GM23338 (cell line): ENCODE results near the gene ENOPH1. TPM values are rescaled to one million over a fixed set of nuclear protein-coding genes. Genes with fewer than 3 reads are reported as not detected.

Source experiments
- ATAC-seq: fragments of 200-7000 bp; cut with Tn5 transposase; 3 replicates; pipeline ENCODE4 v1.9.1; 2020
- DNase-seq: peaks from one replicate; pipeline ENCODE4 v3.0.0-alpha.2; 2015; ENCODE audit warnings: low spot score
- H2AFZ ChIP-seq: fragments of 200-600 bp; sonication (generic); 2 replicates; pipeline ENCODE4 v1.8.0; 2016; ENCODE audit warnings: antibody characterized with exemption, mild to moderate bottlenecking, moderate library complexity
- H3F3A ChIP-seq: fragments of 200-600 bp; sonication (generic); replicated peaks from 2 replicates; pipeline ENCODE4 v1.8.0; 2017; ENCODE audit warnings: antibody characterized with exemption, mixed run types, low read depth
- H3K27ac ChIP-seq: fragments of 200-600 bp; sonication (generic); 2 replicates; pipeline ENCODE4 v1.6.1; 2016; ENCODE audit warnings: low read depth
- H3K27me3 ChIP-seq: fragments of 200-600 bp; sonication (generic); 2 replicates; pipeline ENCODE4 v1.8.0; 2016; ENCODE audit warnings: mild to moderate bottlenecking, mixed run types, moderate library complexity; ENCODE audit not compliant: insufficient read depth
- H3K36me3 ChIP-seq: fragments of 200-600 bp; sonication (generic); 2 replicates; pipeline ENCODE4 v1.8.0; 2016; ENCODE audit warnings: mild to moderate bottlenecking; ENCODE audit not compliant: insufficient read depth
- H3K4me1 ChIP-seq: fragments of 200-600 bp; sonication (generic); 2 replicates; pipeline ENCODE4 v1.8.0; 2016; ENCODE audit warnings: mild to moderate bottlenecking, moderate library complexity; ENCODE audit not compliant: insufficient read depth
- H3K4me2 ChIP-seq: fragments of 200-600 bp; sonication (generic); 2 replicates; pipeline ENCODE4 v1.7.1; 2017; ENCODE audit warnings: mixed run types
- H3K4me3 ChIP-seq: fragments of 200-600 bp; sonication (generic); 2 replicates; pipeline ENCODE4 v1.6.1; 2016; ENCODE audit warnings: mixed run types
- H3K79me2 ChIP-seq: fragments of 200-600 bp; sonication (generic); replicated peaks from 2 replicates; pipeline ENCODE4 v1.8.0; 2017; ENCODE audit warnings: mild to moderate bottlenecking; ENCODE audit not compliant: insufficient read depth
- H3K9me2 ChIP-seq: fragments of 200-600 bp; sonication (generic); 2 replicates; pipeline ENCODE4 v1.8.0; 2017; ENCODE audit not compliant: insufficient read depth
- H4K20me1 ChIP-seq: fragments of 200-600 bp; sonication (generic); replicated peaks from 2 replicates; pipeline ENCODE4 v1.8.0; 2017; ENCODE audit warnings: mild to moderate bottlenecking; ENCODE audit not compliant: insufficient read depth
- H3K27ac Mint-ChIP-seq: 2 replicates; pipeline ENCODE4 v1.8.0; 2020; ENCODE audit warnings: inconsistent platforms, mild to moderate bottlenecking, moderate library complexity, mixed read lengths
- H3K27me3 Mint-ChIP-seq: 3 replicates; pipeline ENCODE4 v1.8.0; 2022; ENCODE audit warnings: low read depth, mild to moderate bottlenecking, moderate library complexity, mixed read lengths, inconsistent platforms; ENCODE audit not compliant: insufficient read depth, poor library complexity
- H3K36me3 Mint-ChIP-seq: 3 replicates; pipeline ENCODE4 v1.8.0; 2021; ENCODE audit warnings: low read depth, mild to moderate bottlenecking, inconsistent platforms, moderate library complexity, mixed read lengths
- H3K4me1 Mint-ChIP-seq: 3 replicates; pipeline ENCODE4 v1.8.0; 2020; ENCODE audit warnings: mild to moderate bottlenecking, inconsistent platforms, mixed read lengths
- H3K4me3 Mint-ChIP-seq: 3 replicates; pipeline ENCODE4 v1.8.0; 2021; ENCODE audit warnings: moderate library complexity, mild to moderate bottlenecking, inconsistent platforms, mixed read lengths
- H3K9me3 Mint-ChIP-seq: 3 replicates; pipeline ENCODE4 v1.8.0; 2020; ENCODE audit warnings: moderate library complexity, mild to moderate bottlenecking, inconsistent platforms, mixed read lengths
- CREB1 ChIP-seq: fragments of 250-450 bp; sonication (Bioruptor Pico); IDR thresholded peaks from 2 replicates; pipeline ENCODE4 v1.5.0; 2020; ENCODE audit warnings: low read depth, mild to moderate bottlenecking, moderate library complexity
- EZH2 ChIP-seq: fragments of 200-600 bp; sonication (generic); IDR thresholded peaks from one replicate; pipeline ENCODE4 v1.8.0; 2017; ENCODE audit warnings: antibody characterized with exemption, mild to moderate bottlenecking, low read depth; ENCODE audit not compliant: unreplicated experiment
- EZH2phosphoT487 ChIP-seq: fragments of 200-600 bp; sonication (generic); IDR thresholded peaks from one replicate; pipeline ENCODE4 v1.8.1; 2018; ENCODE audit warnings: antibody characterized with exemption; ENCODE audit not compliant: unreplicated experiment
- JUNB ChIP-seq: IDR thresholded peaks from one replicate; pipeline ENCODE4 v1.6.1; 2016; ENCODE audit warnings: antibody characterized with exemption; ENCODE audit not compliant: unreplicated experiment
- NANOG ChIP-seq: IDR thresholded peaks from 2 replicates; pipeline ENCODE4 v1.6.1; 2016; ENCODE audit warnings: antibody characterized with exemption, borderline replicate concordance
- POLR2AphosphoS5 ChIP-seq: IDR thresholded peaks from 2 replicates; pipeline ENCODE4 v1.6.1; 2016; ENCODE audit warnings: antibody characterized with exemption, low read depth
- STAT1 ChIP-seq: IDR thresholded peaks from one replicate; pipeline ENCODE4 v1.6.1; 2016; ENCODE audit warnings: antibody characterized with exemption; ENCODE audit not compliant: unreplicated experiment
- ZNF114 ChIP-seq: fragments of 250-450 bp; sonication (Bioruptor Pico); IDR thresholded peaks from 2 replicates; pipeline ENCODE4 v1.5.0; 2020; ENCODE audit warnings: mild to moderate bottlenecking, moderate library complexity
- ZNF331 ChIP-seq: fragments of 250-450 bp; sonication (Bioruptor Pico); IDR thresholded peaks from 2 replicates; pipeline ENCODE4 v1.5.0; 2020; ENCODE audit warnings: low read depth, mild to moderate bottlenecking, moderate library complexity
- polyA plus RNA-seq: library from polyadenylated mRNA; unstranded; fragments of >200 nt; fragmentation: Nextera tagmentation; extraction: Ambion mirVana; gene quantifications from 2 replicates; pipeline ENCODE4 v1.2.1, GENCODE V29; 2016
- total RNA-seq: library from RNA; depleted of rRNA; stranded (reverse); fragments of >200 nt; shearing (Covaris generic); gene quantifications from 2 replicates; pipeline ENCODE4 v1.2.3, GENCODE V29; 2014
- TF ChIP-seq, protein P1 (sequence below): IDR thresholded peaks from one replicate; pipeline ENCODE4 v1.6.1; 2018; ENCODE audit warnings: antibody characterized with exemption; ENCODE audit not compliant: unreplicated experiment
- TF ChIP-seq, protein P2 (sequence below): IDR thresholded peaks from 2 replicates; pipeline ENCODE4 v1.6.1; 2016; ENCODE audit warnings: antibody characterized with exemption
- TF ChIP-seq, protein P3 (sequence below): fragments of 250-450 bp; sonication (Bioruptor Pico); IDR thresholded peaks from 2 replicates; pipeline ENCODE4 v1.5.0; 2020; ENCODE audit warnings: mild to moderate bottlenecking, moderate library complexity

The ENOPH1 gene
- total and polyA plus RNA-seq, 2 experiments from 2014 or later: 105 to 146 TPM

DNA sequence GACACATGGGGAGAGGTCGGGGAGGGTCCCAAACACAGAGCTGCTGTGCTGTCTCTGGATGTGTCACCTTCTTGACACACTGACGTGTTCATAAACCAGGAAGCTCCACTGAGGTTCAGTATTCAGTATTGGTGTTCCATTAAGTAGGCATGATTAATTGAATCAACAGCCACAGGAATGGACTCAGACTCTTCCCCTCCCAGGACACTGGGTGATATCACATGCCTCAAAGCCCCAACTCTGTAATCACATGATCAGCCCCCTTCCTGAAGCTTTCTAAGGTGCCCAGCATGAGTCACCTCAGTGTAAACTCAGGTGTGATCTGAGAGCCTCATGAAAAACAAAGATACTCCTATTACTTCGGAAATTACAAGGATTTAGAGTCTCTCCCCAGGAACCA is 35.5 kb upstream of the ENOPH1 start:
- H3K4me3 ChIP-seq: no peak overlapping the region
- no peaks in the 10 kb centered on the region for H3K79me2 ChIP-seq
- no peaks in the 10 kb centered on the region for H3K36me3 ChIP-seq
- Mint-ChIP-seq H3K36me3 (no peaks in the 10 kb centered on the region), H3K4me3 (no peak overlapping the region), H3K27ac (no peak overlapping the region), H3K27me3 (peaks cover 4% of the 10 kb centered on the region), H3K4me1 (peaks cover 3% of the 10 kb centered on the region; the same call in 2 of the 3 replicates), H3K9me3 (no peaks in the 10 kb centered on the region)
- H2AFZ ChIP-seq: no peak overlapping the region
- TF ChIP-seq CREB1 (no peak), EZH2 (no peak), NANOG (no peak), ZNF114 (CRISPR knock-in tag) (no peak), JUNB (no peak), EZH2phosphoT487 (no peak), POLR2AphosphoS5 (no peak), STAT1 (no peak), ZNF331 (CRISPR knock-in tag) (no peak)
- TF ChIP-seq, protein P1, sequence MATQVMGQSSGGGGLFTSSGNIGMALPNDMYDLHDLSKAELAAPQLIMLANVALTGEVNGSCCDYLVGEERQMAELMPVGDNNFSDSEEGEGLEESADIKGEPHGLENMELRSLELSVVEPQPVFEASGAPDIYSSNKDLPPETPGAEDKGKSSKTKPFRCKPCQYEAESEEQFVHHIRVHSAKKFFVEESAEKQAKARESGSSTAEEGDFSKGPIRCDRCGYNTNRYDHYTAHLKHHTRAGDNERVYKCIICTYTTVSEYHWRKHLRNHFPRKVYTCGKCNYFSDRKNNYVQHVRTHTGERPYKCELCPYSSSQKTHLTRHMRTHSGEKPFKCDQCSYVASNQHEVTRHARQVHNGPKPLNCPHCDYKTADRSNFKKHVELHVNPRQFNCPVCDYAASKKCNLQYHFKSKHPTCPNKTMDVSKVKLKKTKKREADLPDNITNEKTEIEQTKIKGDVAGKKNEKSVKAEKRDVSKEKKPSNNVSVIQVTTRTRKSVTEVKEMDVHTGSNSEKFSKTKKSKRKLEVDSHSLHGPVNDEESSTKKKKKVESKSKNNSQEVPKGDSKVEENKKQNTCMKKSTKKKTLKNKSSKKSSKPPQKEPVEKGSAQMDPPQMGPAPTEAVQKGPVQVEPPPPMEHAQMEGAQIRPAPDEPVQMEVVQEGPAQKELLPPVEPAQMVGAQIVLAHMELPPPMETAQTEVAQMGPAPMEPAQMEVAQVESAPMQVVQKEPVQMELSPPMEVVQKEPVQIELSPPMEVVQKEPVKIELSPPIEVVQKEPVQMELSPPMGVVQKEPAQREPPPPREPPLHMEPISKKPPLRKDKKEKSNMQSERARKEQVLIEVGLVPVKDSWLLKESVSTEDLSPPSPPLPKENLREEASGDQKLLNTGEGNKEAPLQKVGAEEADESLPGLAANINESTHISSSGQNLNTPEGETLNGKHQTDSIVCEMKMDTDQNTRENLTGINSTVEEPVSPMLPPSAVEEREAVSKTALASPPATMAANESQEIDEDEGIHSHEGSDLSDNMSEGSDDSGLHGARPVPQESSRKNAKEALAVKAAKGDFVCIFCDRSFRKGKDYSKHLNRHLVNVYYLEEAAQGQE: no peak
- TF ChIP-seq, protein P2, sequence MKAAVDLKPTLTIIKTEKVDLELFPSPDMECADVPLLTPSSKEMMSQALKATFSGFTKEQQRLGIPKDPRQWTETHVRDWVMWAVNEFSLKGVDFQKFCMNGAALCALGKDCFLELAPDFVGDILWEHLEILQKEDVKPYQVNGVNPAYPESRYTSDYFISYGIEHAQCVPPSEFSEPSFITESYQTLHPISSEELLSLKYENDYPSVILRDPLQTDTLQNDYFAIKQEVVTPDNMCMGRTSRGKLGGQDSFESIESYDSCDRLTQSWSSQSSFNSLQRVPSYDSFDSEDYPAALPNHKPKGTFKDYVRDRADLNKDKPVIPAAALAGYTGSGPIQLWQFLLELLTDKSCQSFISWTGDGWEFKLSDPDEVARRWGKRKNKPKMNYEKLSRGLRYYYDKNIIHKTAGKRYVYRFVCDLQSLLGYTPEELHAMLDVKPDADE: no peak
- TF ChIP-seq, protein P3, sequence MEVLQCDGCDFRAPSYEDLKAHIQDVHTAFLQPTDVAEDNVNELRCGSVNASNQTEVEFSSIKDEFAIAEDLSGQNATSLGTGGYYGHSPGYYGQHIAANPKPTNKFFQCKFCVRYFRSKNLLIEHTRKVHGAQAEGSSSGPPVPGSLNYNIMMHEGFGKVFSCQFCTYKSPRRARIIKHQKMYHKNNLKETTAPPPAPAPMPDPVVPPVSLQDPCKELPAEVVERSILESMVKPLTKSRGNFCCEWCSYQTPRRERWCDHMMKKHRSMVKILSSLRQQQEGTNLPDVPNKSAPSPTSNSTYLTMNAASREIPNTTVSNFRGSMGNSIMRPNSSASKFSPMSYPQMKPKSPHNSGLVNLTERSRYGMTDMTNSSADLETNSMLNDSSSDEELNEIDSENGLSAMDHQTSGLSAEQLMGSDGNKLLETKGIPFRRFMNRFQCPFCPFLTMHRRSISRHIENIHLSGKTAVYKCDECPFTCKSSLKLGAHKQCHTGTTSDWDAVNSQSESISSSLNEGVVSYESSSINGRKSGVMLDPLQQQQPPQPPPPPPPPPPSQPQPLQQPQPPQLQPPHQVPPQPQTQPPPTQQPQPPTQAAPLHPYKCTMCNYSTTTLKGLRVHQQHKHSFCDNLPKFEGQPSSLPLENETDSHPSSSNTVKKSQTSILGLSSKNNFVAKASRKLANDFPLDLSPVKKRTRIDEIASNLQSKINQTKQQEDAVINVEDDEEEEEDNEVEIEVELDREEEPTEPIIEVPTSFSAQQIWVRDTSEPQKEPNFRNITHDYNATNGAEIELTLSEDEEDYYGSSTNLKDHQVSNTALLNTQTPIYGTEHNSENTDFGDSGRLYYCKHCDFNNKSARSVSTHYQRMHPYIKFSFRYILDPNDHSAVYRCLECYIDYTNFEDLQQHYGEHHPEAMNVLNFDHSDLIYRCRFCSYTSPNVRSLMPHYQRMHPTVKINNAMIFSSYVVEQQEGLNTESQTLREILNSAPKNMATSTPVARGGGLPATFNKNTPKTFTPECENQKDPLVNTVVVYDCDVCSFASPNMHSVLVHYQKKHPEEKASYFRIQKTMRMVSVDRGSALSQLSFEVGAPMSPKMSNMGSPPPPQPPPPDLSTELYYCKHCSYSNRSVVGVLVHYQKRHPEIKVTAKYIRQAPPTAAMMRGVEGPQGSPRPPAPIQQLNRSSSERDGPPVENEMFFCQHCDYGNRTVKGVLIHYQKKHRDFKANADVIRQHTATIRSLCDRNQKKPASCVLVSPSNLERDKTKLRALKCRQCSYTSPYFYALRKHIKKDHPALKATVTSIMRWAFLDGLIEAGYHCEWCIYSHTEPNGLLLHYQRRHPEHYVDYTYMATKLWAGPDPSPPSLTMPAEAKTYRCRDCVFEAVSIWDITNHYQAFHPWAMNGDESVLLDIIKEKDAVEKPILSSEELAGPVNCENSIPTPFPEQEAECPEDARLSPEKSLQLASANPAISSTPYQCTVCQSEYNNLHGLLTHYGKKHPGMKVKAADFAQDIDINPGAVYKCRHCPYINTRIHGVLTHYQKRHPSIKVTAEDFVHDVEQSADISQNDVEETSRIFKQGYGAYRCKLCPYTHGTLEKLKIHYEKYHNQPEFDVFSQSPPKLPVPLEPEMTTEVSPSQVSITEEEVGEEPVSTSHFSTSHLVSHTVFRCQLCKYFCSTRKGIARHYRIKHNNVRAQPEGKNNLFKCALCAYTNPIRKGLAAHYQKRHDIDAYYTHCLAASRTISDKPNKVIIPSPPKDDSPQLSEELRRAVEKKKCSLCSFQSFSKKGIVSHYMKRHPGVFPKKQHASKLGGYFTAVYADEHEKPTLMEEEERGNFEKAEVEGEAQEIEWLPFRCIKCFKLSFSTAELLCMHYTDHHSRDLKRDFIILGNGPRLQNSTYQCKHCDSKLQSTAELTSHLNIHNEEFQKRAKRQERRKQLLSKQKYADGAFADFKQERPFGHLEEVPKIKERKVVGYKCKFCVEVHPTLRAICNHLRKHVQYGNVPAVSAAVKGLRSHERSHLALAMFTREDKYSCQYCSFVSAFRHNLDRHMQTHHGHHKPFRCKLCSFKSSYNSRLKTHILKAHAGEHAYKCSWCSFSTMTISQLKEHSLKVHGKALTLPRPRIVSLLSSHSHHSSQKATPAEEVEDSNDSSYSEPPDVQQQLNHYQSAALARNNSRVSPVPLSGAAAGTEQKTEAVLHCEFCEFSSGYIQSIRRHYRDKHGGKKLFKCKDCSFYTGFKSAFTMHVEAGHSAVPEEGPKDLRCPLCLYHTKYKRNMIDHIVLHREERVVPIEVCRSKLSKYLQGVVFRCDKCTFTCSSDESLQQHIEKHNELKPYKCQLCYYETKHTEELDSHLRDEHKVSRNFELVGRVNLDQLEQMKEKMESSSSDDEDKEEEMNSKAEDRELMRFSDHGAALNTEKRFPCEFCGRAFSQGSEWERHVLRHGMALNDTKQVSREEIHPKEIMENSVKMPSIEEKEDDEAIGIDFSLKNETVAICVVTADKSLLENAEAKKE (CRISPR knock-in tag): no peak
- H3K9me2 ChIP-seq: no peaks in the 10 kb centered on the region
- H3K27ac ChIP-seq: no peak overlapping the region
- no peak overlapping the region for H3K4me2 ChIP-seq
- ATAC-seq: no peak
- H3K27me3 ChIP-seq: no peaks in the 10 kb centered on the region
- no peaks in the 10 kb centered on the region for H3F3A ChIP-seq
- no peaks in the 10 kb centered on the region for H4K20me1 ChIP-seq
- no peaks in the 10 kb centered on the region for H3K4me1 ChIP-seq
- no peak for DNase-seq
